HG03064 (cell line): ENCODE data around the gene RFX4.
"Not testable (repeated sequence)": the region's sequence is repeated elsewhere in the genome, so short reads cannot be mapped to it uniquely, and the experiment has no call there.

Source experiments
- ATAC-seq: cut with Tn5 transposase; IDR thresholded peaks from one replicate; pipeline ENCODE4 v1.9.1; 2021; ENCODE audit warnings: low read depth; ENCODE audit not compliant: unreplicated experiment

Gene RFX4

GRCh38 chr12:106685381-106685780 lies 102.6 kb downstream of the RFX4 start:
- no peak for ATAC-seq

GRCh38 chr12:106687672-106688071 lies 104.9 kb downstream of the RFX4 start:
- ATAC-seq, result no peak

GRCh38 chr12:106690569-106691305 lies 107.9 kb downstream of the RFX4 start:
- no peak for ATAC-seq

GRCh38 chr12:106692033-106692432 lies 109.2 kb downstream of the RFX4 start:
- ATAC-seq, result not testable (repeated sequence)

- no peak for ATAC-seq
These were observed 110.4 kb downstream of the RFX4 start for GRCh38 chr12:106692896-106693820.

- ATAC-seq, result no peak
These were observed 113.3 kb downstream of the RFX4 start for GRCh38 chr12:106696071-106696470.

- no peak for ATAC-seq
These were observed 114.0 kb downstream of the RFX4 start for GRCh38 chr12:106696681-106697417.

GRCh38 chr12:106704081-106704480 lies 121.3 kb downstream of the RFX4 start:
- ATAC-seq, result no peak

GRCh38 chr12:106705971-106706370 lies 123.2 kb downstream of the RFX4 start:
- ATAC-seq, result no peak

- ATAC-seq, result no peak
These were observed 126.3 kb downstream of the RFX4 start for GRCh38 chr12:106709068-106709511.

- no peak for ATAC-seq
These were observed 127.5 kb downstream of the RFX4 start for GRCh38 chr12:106710143-106710893.

- no peak for ATAC-seq
These were observed 128.5 kb downstream of the RFX4 start for GRCh38 chr12:106711316-106711715.

GRCh38 chr12:106712768-106713167 lies 130.0 kb downstream of the RFX4 start:
- ATAC-seq, result no peak

GRCh38 chr12:106714926-106715325 lies 132.1 kb downstream of the RFX4 start:
- no peak for ATAC-seq

- ATAC-seq, result no peak
These were observed 132.8 kb downstream of the RFX4 start for GRCh38 chr12:106715582-106715981.

GRCh38 chr12:106717673-106718072 lies 134.9 kb downstream of the RFX4 start:
- no peak for ATAC-seq

- no peak for ATAC-seq
These were observed 137.1 kb downstream of the RFX4 start for GRCh38 chr12:106719879-106720278.

GRCh38 chr12:106720696-106721095 lies 137.9 kb downstream of the RFX4 start:
- ATAC-seq, result no peak

GRCh38 chr12:106721915-106722314 lies 139.1 kb downstream of the RFX4 start:
- no peak for ATAC-seq

- ATAC-seq, result no peak
These were observed 140.0 kb downstream of the RFX4 start for GRCh38 chr12:106722837-106723236.
